Epithelial cell of esophagus (primary cell): ENCODE results near the gene MFSD11.

Experiments used
- DNase-seq: peaks from one replicate; pipeline ENCODE4 v3.0.0; 2010; ENCODE audit warnings: low read depth
- H3K4me3 ChIP-seq: 2 replicates; pipeline ENCODE4 v1.5.1; 2011; ENCODE audit warnings: mild to moderate bottlenecking, low read length, control low read depth
- TF ChIP-seq, protein P1 (sequence below): IDR thresholded peaks from 2 replicates; pipeline ENCODE4 v1.5.1; 2011; ENCODE audit warnings: low read depth, mild to moderate bottlenecking, low read length, control low read depth, inconsistent platforms; ENCODE audit not compliant: insufficient read depth; ENCODE audit errors: missing control alignments

Gene MFSD11

DNA sequence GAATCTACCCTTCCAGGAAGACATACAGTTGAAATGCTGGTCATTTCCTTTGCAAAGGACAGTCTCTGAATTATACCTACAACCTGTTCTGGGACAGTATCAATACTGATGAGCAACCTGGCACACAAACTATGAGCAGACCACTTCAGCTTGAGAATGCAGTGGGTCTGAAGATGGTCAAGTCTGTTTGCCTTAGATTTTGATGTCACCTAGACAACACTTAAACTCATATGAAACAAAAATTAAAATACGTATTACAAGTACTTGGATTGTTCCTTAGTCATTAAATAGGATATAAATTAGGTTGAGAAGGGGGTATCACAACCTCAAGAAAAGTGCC is 4.3 kb upstream of the MFSD11 start:
- DNase-seq = no peak
- TF ChIP-seq, protein P1, sequence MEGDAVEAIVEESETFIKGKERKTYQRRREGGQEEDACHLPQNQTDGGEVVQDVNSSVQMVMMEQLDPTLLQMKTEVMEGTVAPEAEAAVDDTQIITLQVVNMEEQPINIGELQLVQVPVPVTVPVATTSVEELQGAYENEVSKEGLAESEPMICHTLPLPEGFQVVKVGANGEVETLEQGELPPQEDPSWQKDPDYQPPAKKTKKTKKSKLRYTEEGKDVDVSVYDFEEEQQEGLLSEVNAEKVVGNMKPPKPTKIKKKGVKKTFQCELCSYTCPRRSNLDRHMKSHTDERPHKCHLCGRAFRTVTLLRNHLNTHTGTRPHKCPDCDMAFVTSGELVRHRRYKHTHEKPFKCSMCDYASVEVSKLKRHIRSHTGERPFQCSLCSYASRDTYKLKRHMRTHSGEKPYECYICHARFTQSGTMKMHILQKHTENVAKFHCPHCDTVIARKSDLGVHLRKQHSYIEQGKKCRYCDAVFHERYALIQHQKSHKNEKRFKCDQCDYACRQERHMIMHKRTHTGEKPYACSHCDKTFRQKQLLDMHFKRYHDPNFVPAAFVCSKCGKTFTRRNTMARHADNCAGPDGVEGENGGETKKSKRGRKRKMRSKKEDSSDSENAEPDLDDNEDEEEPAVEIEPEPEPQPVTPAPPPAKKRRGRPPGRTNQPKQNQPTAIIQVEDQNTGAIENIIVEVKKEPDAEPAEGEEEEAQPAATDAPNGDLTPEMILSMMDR = no peak
- H3K4me3 ChIP-seq = peak overlapping the region; percentile 91

- TF ChIP-seq, protein P1 = no peak
- DNase-seq = peak; percentile 54
- H3K4me3 ChIP-seq = peak overlapping the region; percentile 91
Measured at GRCh38 chr17:76734080-76734840, 3.7 kb upstream of the MFSD11 start.

DNA sequence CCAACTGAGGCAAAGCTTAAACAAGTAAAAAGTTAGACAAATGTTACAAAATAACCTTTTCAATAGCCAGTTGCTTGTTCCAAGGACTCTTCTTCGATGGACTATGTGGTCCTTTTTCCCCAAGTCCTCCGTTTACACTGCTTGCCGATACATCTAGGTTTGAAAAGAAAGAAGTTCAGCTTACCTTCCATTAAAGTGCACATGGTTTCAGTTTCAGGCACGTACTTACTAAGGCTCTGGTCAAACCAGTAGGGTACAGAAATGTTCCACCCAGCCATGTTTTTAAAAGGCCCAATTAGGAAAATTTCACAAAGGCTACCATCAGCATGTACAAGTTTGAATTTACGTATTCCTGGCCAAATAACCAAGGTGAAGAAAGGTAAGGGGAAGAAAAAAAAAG is 2.9 kb upstream of the MFSD11 start:
- DNase-seq = peak; percentile 50
- TF ChIP-seq, protein P1 = no peak
- peak overlapping the region; percentile 91 for H3K4me3 ChIP-seq

DNA sequence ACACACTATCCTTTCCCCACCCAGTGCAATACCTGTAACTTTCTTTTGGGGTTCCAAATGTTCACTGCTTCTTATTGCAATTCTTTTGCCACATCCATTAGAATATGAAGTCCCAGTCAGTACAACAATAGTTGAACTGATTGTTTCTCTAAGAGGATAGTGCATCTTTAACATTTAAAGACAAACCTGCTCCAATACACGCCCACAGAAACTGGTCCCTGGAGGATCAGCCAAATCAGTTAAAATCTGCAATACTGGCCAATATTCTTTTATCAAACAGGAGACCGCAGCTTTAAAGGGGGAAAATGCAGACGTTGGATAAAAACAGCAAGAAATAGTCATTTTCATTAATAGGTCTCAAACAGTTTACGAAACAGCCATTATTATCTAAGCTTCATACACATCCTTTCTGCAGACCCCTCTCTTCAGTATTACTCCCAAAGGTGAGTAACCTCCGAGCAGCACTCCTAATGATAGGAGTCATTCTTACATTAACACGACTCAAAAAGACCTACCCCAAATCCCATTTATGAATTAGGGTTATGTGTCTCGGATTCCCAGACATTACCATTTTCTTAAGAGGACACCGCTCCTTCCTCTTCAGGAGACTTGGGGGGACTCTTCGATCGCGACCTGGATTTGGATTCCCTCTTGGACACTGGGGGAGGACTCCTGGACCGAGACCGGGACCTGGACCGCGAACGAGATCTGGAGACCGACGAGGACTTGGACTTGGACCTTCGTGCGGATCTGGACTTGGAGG is 2.2 kb upstream of the MFSD11 start:
- TF ChIP-seq, protein P1 = no peak
- no peak for DNase-seq
- peak overlapping the region; percentile 91 for H3K4me3 ChIP-seq

- DNase-seq = peak; percentile 68
- H3K4me3 ChIP-seq = peak overlapping the region; percentile 91
- TF ChIP-seq, protein P1 = peak; percentile 17
Measured at GRCh38 chr17:76736349-76737081, 1.4 kb upstream of the MFSD11 start.

DNA sequence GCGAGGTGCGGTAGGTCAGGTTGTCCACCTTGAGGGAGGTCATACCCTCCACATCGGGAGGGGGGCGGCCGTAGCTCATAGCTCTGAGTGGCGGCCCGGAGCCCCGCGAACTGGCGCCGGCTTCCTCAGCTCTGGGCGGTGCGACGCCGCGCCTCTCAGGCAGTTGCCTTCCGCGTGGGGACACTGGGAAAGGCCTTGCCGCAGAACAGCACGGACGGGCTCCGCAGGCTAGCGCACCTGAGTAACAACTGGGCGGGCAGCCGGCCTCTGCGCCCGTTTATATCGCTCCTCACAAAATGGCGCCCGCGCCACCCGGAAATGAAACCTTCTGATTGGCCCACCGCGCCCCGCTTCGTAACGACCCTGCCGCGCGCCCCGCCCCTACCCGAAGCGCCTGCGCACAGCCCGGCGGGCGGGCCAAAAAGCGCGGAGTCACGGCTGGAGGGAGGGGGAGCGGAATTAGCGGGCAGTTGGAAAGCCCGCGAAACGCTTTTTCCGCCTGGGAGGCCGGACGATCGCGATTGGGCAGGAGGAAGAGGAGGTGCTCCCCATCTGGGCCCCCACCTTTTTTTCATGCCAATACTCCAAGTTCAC is 740 bp upstream of the MFSD11 start, which contains the start of gene SRSF2:
Gene SRSF2 (minus strand): TSS at position 250 of the 594 bp plus-strand sequence. CDS start 171 bp downstream, at position 79.
- peak; percentile 99 for DNase-seq
- peak within 1 kb of the TSS; percentile 94 for H3K4me3 ChIP-seq
- TF ChIP-seq, protein P1 = no peak
